Parathyroid adenoma (tissue), 2 donors: ENCODE results near the gene TACR2.

Experiments
- H2AFZ ChIP-seq: fragments of 300-600 bp; sonication (generic); one replicate; pipeline ENCODE4 v1.7.0; 2017; ENCODE audit warnings: antibody characterized with exemption, mild to moderate bottlenecking
- H3K27ac ChIP-seq: fragments of 300-600 bp; sonication (generic); one replicate; pipeline ENCODE4 v1.7.0; 2017
- H3K27me3 ChIP-seq: fragments of 300-600 bp; sonication (generic); one replicate; pipeline ENCODE4 v1.7.0; 2017; ENCODE audit warnings: low read length; ENCODE audit not compliant: control insufficient read depth, insufficient read depth
- H3K36me3 ChIP-seq: fragments of 300-600 bp; sonication (generic); one replicate; pipeline ENCODE4 v1.7.0; 2017; ENCODE audit warnings: low read length; ENCODE audit not compliant: control insufficient read depth, insufficient read depth
- H3K4me1 ChIP-seq: fragments of 300-600 bp; sonication (generic); one replicate; pipeline ENCODE4 v1.7.0; 2017; ENCODE audit warnings: control low read depth
- H3K4me2 ChIP-seq: fragments of 300-600 bp; sonication (generic); one replicate; pipeline ENCODE4 v1.7.0; 2017; ENCODE audit warnings: low read length
- H3K4me3 ChIP-seq: fragments of 300-600 bp; sonication (generic); one replicate; pipeline ENCODE4 v1.7.0; 2017; ENCODE audit warnings: low read depth, low read length
- H3K79me2 ChIP-seq: fragments of 300-600 bp; sonication (generic); one replicate; pipeline ENCODE4 v1.7.0; 2017; ENCODE audit warnings: control low read depth
- H3K9ac ChIP-seq: fragments of 300-600 bp; sonication (generic); one replicate; pipeline ENCODE4 v1.7.0; 2017; ENCODE audit warnings: mild to moderate bottlenecking
- H3K9me3 ChIP-seq: fragments of 300-600 bp; sonication (generic); one replicate; pipeline ENCODE4 v1.7.0; 2017; ENCODE audit warnings: low read length; ENCODE audit not compliant: control insufficient read depth
- TF ChIP-seq, protein P1 (sequence below): fragments of 300-600 bp; sonication (generic); IDR thresholded peaks from one replicate; pipeline ENCODE4 v1.7.0; 2017; ENCODE audit warnings: antibody characterized with exemption, mild to moderate bottlenecking
- donor health status: primary hyperparathyroidism.

TACR2 gene

DNA sequence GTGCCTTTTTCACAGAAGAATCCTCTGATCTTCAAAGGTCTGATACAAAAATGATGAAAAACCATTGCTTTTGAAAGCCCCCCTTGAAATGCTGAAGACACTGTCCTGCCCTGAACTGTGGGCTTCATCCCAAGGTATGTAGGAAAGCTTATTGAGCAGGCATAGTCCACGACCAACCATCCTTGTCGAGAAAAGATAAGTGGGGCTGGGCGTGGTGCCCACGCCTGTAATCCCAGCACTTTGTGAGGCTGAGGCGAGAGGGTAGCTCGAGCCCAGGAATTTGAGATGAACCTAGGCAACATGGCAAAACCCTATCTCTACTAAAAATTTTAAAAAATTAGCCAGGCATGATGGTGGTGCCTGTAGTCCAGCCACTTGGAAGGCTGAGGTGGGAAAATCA, 25.6 kb downstream of the TACR2 start:
- no peak overlapping the region for H3K9ac ChIP-seq
- no peak overlapping the region for H2AFZ ChIP-seq
- H3K79me2 ChIP-seq: no peaks in the 10 kb centered on the region
- TF ChIP-seq, protein P1, sequence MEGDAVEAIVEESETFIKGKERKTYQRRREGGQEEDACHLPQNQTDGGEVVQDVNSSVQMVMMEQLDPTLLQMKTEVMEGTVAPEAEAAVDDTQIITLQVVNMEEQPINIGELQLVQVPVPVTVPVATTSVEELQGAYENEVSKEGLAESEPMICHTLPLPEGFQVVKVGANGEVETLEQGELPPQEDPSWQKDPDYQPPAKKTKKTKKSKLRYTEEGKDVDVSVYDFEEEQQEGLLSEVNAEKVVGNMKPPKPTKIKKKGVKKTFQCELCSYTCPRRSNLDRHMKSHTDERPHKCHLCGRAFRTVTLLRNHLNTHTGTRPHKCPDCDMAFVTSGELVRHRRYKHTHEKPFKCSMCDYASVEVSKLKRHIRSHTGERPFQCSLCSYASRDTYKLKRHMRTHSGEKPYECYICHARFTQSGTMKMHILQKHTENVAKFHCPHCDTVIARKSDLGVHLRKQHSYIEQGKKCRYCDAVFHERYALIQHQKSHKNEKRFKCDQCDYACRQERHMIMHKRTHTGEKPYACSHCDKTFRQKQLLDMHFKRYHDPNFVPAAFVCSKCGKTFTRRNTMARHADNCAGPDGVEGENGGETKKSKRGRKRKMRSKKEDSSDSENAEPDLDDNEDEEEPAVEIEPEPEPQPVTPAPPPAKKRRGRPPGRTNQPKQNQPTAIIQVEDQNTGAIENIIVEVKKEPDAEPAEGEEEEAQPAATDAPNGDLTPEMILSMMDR: no peak
- H3K4me3 ChIP-seq: no peak overlapping the region
- no peaks in the 10 kb centered on the region for H3K9me3 ChIP-seq
- no peak overlapping the region for H3K4me2 ChIP-seq
- H3K36me3 ChIP-seq: no peaks in the 10 kb centered on the region
- no peaks in the 10 kb centered on the region for H3K4me1 ChIP-seq
- H3K27me3 ChIP-seq: no peaks in the 10 kb centered on the region
- H3K27ac ChIP-seq: no peak overlapping the region

GRCh38 chr10:69389827-69390490, 26.8 kb downstream of the TACR2 start:
- Histone ChIP-seq H2AFZ (no peak overlapping the region), H3K4me3 (no peak overlapping the region), H3K9ac (no peak overlapping the region), H3K4me2 (no peak overlapping the region), H3K4me1 (no peaks in the 10 kb centered on the region), H3K27ac (no peak overlapping the region), H3K9me3 (no peaks in the 10 kb centered on the region), H3K79me2 (no peaks in the 10 kb centered on the region), H3K36me3 (no peaks in the 10 kb centered on the region), H3K27me3 (no peaks in the 10 kb centered on the region)
- TF ChIP-seq, protein P1: no peak

GRCh38 chr10:69388488-69388887, 28.2 kb downstream of the TACR2 start:
- H3K9ac ChIP-seq: no peak overlapping the region
- no peaks in the 10 kb centered on the region for H3K79me2 ChIP-seq
- TF ChIP-seq, protein P1: no peak
- no peak overlapping the region for H3K27ac ChIP-seq
- H3K4me2 ChIP-seq: no peak overlapping the region
- no peaks in the 10 kb centered on the region for H3K4me1 ChIP-seq
- H3K4me3 ChIP-seq: no peak overlapping the region
- no peaks in the 10 kb centered on the region for H3K27me3 ChIP-seq
- H2AFZ ChIP-seq: no peak overlapping the region
- no peaks in the 10 kb centered on the region for H3K36me3 ChIP-seq
- no peaks in the 10 kb centered on the region for H3K9me3 ChIP-seq

GRCh38 chr10:69387500-69387899, 29.2 kb downstream of the TACR2 start:
- H2AFZ ChIP-seq: no peak overlapping the region
- no peaks in the 10 kb centered on the region for H3K79me2 ChIP-seq
- no peaks in the 10 kb centered on the region for H3K9me3 ChIP-seq
- no peaks in the 10 kb centered on the region for H3K4me1 ChIP-seq
- H3K36me3 ChIP-seq: no peaks in the 10 kb centered on the region
- H3K4me3 ChIP-seq: no peak overlapping the region
- H3K27ac ChIP-seq: no peak overlapping the region
- no peak overlapping the region for H3K4me2 ChIP-seq
- H3K27me3 ChIP-seq: no peaks in the 10 kb centered on the region
- no peak overlapping the region for H3K9ac ChIP-seq
- TF ChIP-seq, protein P1: no peak
